Renal cortical epithelial cell (primary cell): Measurements from ENCODE around the gene GNAL. TPM values are rescaled to one million over a fixed set of nuclear protein-coding genes. Genes with fewer than 3 reads are reported as not detected.

Experiments used
- DNase-seq: peaks from one replicate; pipeline ENCODE4 v3.0.0-alpha.2; 2011; ENCODE audit warnings: low read depth
- total RNA-seq: library from RNA; depleted of rRNA; stranded (reverse); fragments of >200 nt; gene quantifications from 2 replicates; pipeline ENCODE4 v1.2.3, GENCODE V29; 2014

GNAL gene
- total RNA-seq, 1 donor from 2014 or later = 0.94 TPM

GRCh38 chr18:11724781-11725180 lies 35.7 kb downstream of the GNAL start:
- DNase-seq = no peak

GRCh38 chr18:11726556-11726955 lies 37.5 kb downstream of the GNAL start:
- DNase-seq = peak; percentile 31

- DNase-seq = peak; percentile 46
These were observed 39.2 kb downstream of the GNAL start for GRCh38 chr18:11728249-11728648.

- DNase-seq = no peak
These were observed 40.5 kb downstream of the GNAL start for GRCh38 chr18:11729556-11729955.

GRCh38 chr18:11733031-11733430 lies 44.0 kb downstream of the GNAL start:
- peak; percentile 25 for DNase-seq

- no peak for DNase-seq
These were observed 47.6 kb downstream of the GNAL start for GRCh38 chr18:11736656-11737055.

- no peak for DNase-seq
These were observed 50.8 kb downstream of the GNAL start for GRCh38 chr18:11739893-11740292.

GRCh38 chr18:11740461-11740860 lies 51.4 kb downstream of the GNAL start:
- no peak for DNase-seq

- DNase-seq = peak; percentile 18
These were observed 52.6 kb downstream of the GNAL start for GRCh38 chr18:11741505-11742145.

GRCh38 chr18:11745521-11745920 lies 56.5 kb downstream of the GNAL start:
- DNase-seq = no peak

- no peak for DNase-seq
These were observed 58.2 kb downstream of the GNAL start for GRCh38 chr18:11747286-11747685.

- no peak for DNase-seq
These were observed 58.7 kb downstream of the GNAL start for GRCh38 chr18:11747731-11748130.

GRCh38 chr18:11749305-11749704 lies 60.2 kb downstream of the GNAL start:
- no peak for DNase-seq

GRCh38 chr18:11750171-11750570 lies 61.1 kb downstream of the GNAL start:
- no peak for DNase-seq

- DNase-seq = no peak
These were observed 61.7 kb downstream of the GNAL start for GRCh38 chr18:11750581-11751310.

- no peak for DNase-seq
These were observed 62.5 kb downstream of the GNAL start for GRCh38 chr18:11751341-11752115.

- DNase-seq = peak; percentile 15
These were observed 63.2 kb downstream of the GNAL start for GRCh38 chr18:11752116-11752911.

GRCh38 chr18:11754979-11755378 lies 65.9 kb downstream of the GNAL start:
- no peak for DNase-seq

- DNase-seq = no peak
These were observed 68.1 kb downstream of the GNAL start for GRCh38 chr18:11757084-11757590.

GRCh38 chr18:11759456-11759855 lies 70.4 kb downstream of the GNAL start:
- no peak for DNase-seq

GRCh38 chr18:11760498-11761167 lies 71.6 kb downstream of the GNAL start:
- no peak for DNase-seq
